CD4-positive, alpha-beta memory T cell (primary cell): ENCODE results near the gene EPHA2. TPM values are rescaled to one million over a fixed set of nuclear protein-coding genes. Genes with fewer than 3 reads are reported as not detected.

Experiments
- CTCF ChIA-PET: fragments of 350-600 bp; sonication (Branson Sonifier 250); formaldehyde crosslinking; loops from one replicate; lab custom pipeline; 2021; ENCODE audit warnings: inconsistent platforms; ENCODE audit not compliant: partially characterized antibody; lab: Charles Lee
- POLR2A ChIA-PET: fragments of 350-600 bp; sonication (Branson Sonifier 250); formaldehyde crosslinking; loops from one replicate; lab custom pipeline; 2021; ENCODE audit not compliant: partially characterized antibody; lab: Charles Lee
- DNase-seq, 5 donors: peaks; one replicate each; pipeline versions ENCODE4 v3.0.0 to v3.0.0-alpha.2; 2020 to 2022; ENCODE audit warnings: mixed read lengths in 1 of 5
- H3K27ac ChIP-seq: one replicate; pipeline ENCODE4 v1.7.0; 2013; ENCODE audit warnings: low read depth, low read length
- H3K27me3 ChIP-seq: 2 replicates; pipeline ENCODE4 v1.7.0; 2013; ENCODE audit warnings: mild to moderate bottlenecking, low read length, moderate library complexity; ENCODE audit not compliant: insufficient read depth
- H3K36me3 ChIP-seq: 2 replicates; pipeline ENCODE4 v1.7.0; 2013; ENCODE audit warnings: mild to moderate bottlenecking, low read length, moderate library complexity; ENCODE audit not compliant: insufficient read depth
- H3K4me1 ChIP-seq: 2 replicates; pipeline ENCODE4 v1.7.0; 2013; ENCODE audit warnings: mild to moderate bottlenecking, low read length, moderate library complexity; ENCODE audit not compliant: insufficient read depth
- H3K4me3 ChIP-seq, 2 donors: one replicate each; pipeline ENCODE4 v1.7.0; 2013; ENCODE audit warnings: low read length in 2 of 2, mild to moderate bottlenecking in 1 of 2
- H3K9me3 ChIP-seq, 2 donors: one replicate each; pipeline ENCODE4 v1.7.0; 2013; ENCODE audit warnings: low read length in 2 of 2, control low read depth in 1 of 2; ENCODE audit not compliant: control insufficient read depth in 1 of 2
- H3K27ac Mint-ChIP-seq, 7 donors: one replicate each; pipeline ENCODE4 v1.8.0; 2020 to 2021; ENCODE audit warnings: mixed read lengths in 7 of 7, mild to moderate bottlenecking in 6 of 7, inconsistent platforms in 3 of 7, moderate library complexity in 3 of 7
- H3K27me3 Mint-ChIP-seq, 2 donors: one replicate each; pipeline ENCODE4 v1.8.0; 2020 to 2021; ENCODE audit warnings: mixed read lengths in 2 of 2
- H3K36me3 Mint-ChIP-seq, 2 donors: one replicate each; pipeline ENCODE4 v1.8.0; 2020 to 2021; ENCODE audit warnings: mixed read lengths in 2 of 2, inconsistent platforms in 1 of 2, mild to moderate bottlenecking in 1 of 2
- H3K4me1 Mint-ChIP-seq, 4 donors: one replicate each; pipeline ENCODE4 v1.8.0; 2020 to 2021; ENCODE audit warnings: mixed read lengths in 4 of 4, mild to moderate bottlenecking in 1 of 4
- H3K4me3 Mint-ChIP-seq, 8 donors: one replicate each; pipeline ENCODE4 v1.8.0; 2020 to 2021; ENCODE audit warnings: mixed read lengths in 8 of 8, mild to moderate bottlenecking in 7 of 8, moderate library complexity in 6 of 8, inconsistent platforms in 3 of 8
- H3K9me3 Mint-ChIP-seq, 8 donors: one replicate each; pipeline ENCODE4 v1.8.0; 2020 to 2021; ENCODE audit warnings: mixed read lengths in 8 of 8, mild to moderate bottlenecking in 5 of 8, inconsistent platforms in 3 of 8, moderate library complexity in 1 of 8
- intact Hi-C: fragments of 100-400 bp; cut with micrococcal nuclease; formaldehyde crosslinking; loops from one replicate; pipeline ENCODE4 v1.15.1; 2023
- polyA plus RNA-seq, 2 donors: library from polyadenylated mRNA; unstranded; fragments of 300-500 nt; fragmentation: Illumina TruSeq; gene quantifications; one replicate each; pipeline ENCODE4 v1.2.3, GENCODE V29; 2021
- total RNA-seq, 2 experiments: library from RNA; stranded (reverse); gene quantifications; one replicate each; pipeline ENCODE4 v1.2.3, GENCODE V29; 2021

EPHA2 gene
- total and polyA plus RNA-seq, 4 experiments from 2014 or later = not detected

GRCh38 chr1:16176653-16177052 lies 20.8 kb upstream of the EPHA2 start:
- H3K4me3 ChIP-seq = no peak overlapping the region
- H3K36me3 Mint-ChIP-seq = no peaks in the 10 kb centered on the region
- H3K9me3 Mint-ChIP-seq = no peaks in the 10 kb centered on the region
- no peak overlapping the region for H3K27ac ChIP-seq
- no peak overlapping the region for H3K4me3 Mint-ChIP-seq
- CTCF ChIA-PET = no interaction called here
- POLR2A ChIA-PET = no interaction called here
- intact Hi-C loops = no loop called here
- no peaks in the 10 kb centered on the region for H3K27me3 ChIP-seq
- H3K36me3 ChIP-seq = no peaks in the 10 kb centered on the region
- H3K27me3 Mint-ChIP-seq = no peaks in the 10 kb centered on the region
- no peak for DNase-seq
- H3K27ac Mint-ChIP-seq = no peak overlapping the region
- H3K4me1 Mint-ChIP-seq = no peaks in the 10 kb centered on the region
- H3K4me1 ChIP-seq = no peaks in the 10 kb centered on the region
- H3K9me3 ChIP-seq = no peaks in the 10 kb centered on the region

- no peaks in the 10 kb centered on the region for H3K27me3 ChIP-seq
- H3K4me3 ChIP-seq = no peak overlapping the region
- intact Hi-C loops = no loop called here
- Mint-ChIP-seq H3K36me3 (no peaks in the 10 kb centered on the region), H3K4me3 (no peak overlapping the region), H3K27ac (peak overlapping the region in 1 of 7 donors; percentile 57), H3K27me3 (peaks cover 0 to 2% of the 10 kb centered on the region in 2 donors), H3K9me3 (no peaks in the 10 kb centered on the region), H3K4me1 (no peaks in the 10 kb centered on the region)
- DNase-seq = no peak
- no peaks in the 10 kb centered on the region for H3K4me1 ChIP-seq
- H3K36me3 ChIP-seq = no peaks in the 10 kb centered on the region
- H3K9me3 ChIP-seq = no peaks in the 10 kb centered on the region
- no peak overlapping the region for H3K27ac ChIP-seq
- POLR2A ChIA-PET = no interaction called here
- CTCF ChIA-PET = interaction anchor here (1.8 kb wide), 1 partner anchor 97 kb away, joined by 5 read pairs; no protein-coding TSS in a partner anchor
Observed at GRCh38 chr1:16175610-16176553, 20.0 kb upstream of the EPHA2 start.

GRCh38 chr1:16174886-16175598 lies 19.2 kb upstream of the EPHA2 start:
- intact Hi-C loops = no loop called here
- Histone ChIP-seq H3K4me3 (no peak overlapping the region), H3K9me3 (no peaks in the 10 kb centered on the region), H3K4me1 (no peaks in the 10 kb centered on the region), H3K27ac (no peak overlapping the region), H3K27me3 (no peaks in the 10 kb centered on the region), H3K36me3 (no peaks in the 10 kb centered on the region)
- H3K27ac Mint-ChIP-seq = peak overlapping the region in 1 of 7 donors; percentile 59
- ChIA-PET CTCF (interaction anchor here (1.8 kb wide), 1 partner anchor 96 kb away, joined by 5 read pairs; no protein-coding TSS in a partner anchor), POLR2A (interaction anchor here (0.7 kb wide), 1 partner anchor 27 kb away, joined by 3 read pairs; no protein-coding TSS in a partner anchor)
- H3K4me1 Mint-ChIP-seq = peaks cover 0 to 4% (median 0%) of the 10 kb centered on the region in 4 donors
- DNase-seq = no peak
- H3K9me3 Mint-ChIP-seq = no peaks in the 10 kb centered on the region
- no peak overlapping the region for H3K4me3 Mint-ChIP-seq
- H3K27me3 Mint-ChIP-seq = peaks cover 0 to 2% of the 10 kb centered on the region in 2 donors
- H3K36me3 Mint-ChIP-seq = no peaks in the 10 kb centered on the region

- POLR2A ChIA-PET = interaction anchor here (0.7 kb wide), 1 partner anchor 27 kb away, joined by 3 read pairs; no protein-coding TSS in a partner anchor
- H3K9me3 Mint-ChIP-seq = no peaks in the 10 kb centered on the region
- Histone ChIP-seq H3K4me1 (peaks cover 2% of the 10 kb centered on the region), H3K27ac (no peak overlapping the region), H3K36me3 (no peaks in the 10 kb centered on the region), H3K27me3 (no peaks in the 10 kb centered on the region), H3K4me3 (no peak overlapping the region), H3K9me3 (no peaks in the 10 kb centered on the region)
- H3K27ac Mint-ChIP-seq = peak overlapping the region in 1 of 7 donors; percentile 59
- H3K36me3 Mint-ChIP-seq = no peaks in the 10 kb centered on the region
- peaks cover 0 to 10% (median 3%) of the 10 kb centered on the region in 4 donors for H3K4me1 Mint-ChIP-seq
- no peak for DNase-seq
- intact Hi-C loops = no loop called here
- H3K4me3 Mint-ChIP-seq = no peak overlapping the region
- CTCF ChIA-PET = interaction anchor here (1.8 kb wide), 1 partner anchor 95 kb away, joined by 5 read pairs; no protein-coding TSS in a partner anchor
- H3K27me3 Mint-ChIP-seq = peaks cover 0 to 2% of the 10 kb centered on the region in 2 donors
Observed at GRCh38 chr1:16174261-16174868, 18.5 kb upstream of the EPHA2 start.

- Histone ChIP-seq H3K27me3 (no peaks in the 10 kb centered on the region), H3K4me1 (peaks cover 9% of the 10 kb centered on the region), H3K4me3 (no peak overlapping the region), H3K9me3 (no peaks in the 10 kb centered on the region), H3K27ac (no peak overlapping the region), H3K36me3 (no peaks in the 10 kb centered on the region)
- no peak for DNase-seq
- Mint-ChIP-seq H3K4me3 (no peak overlapping the region), H3K36me3 (no peaks in the 10 kb centered on the region), H3K4me1 (peaks cover 5 to 17% (median 9%) of the 10 kb centered on the region in 4 donors), H3K27me3 (peaks cover 0 to 2% of the 10 kb centered on the region in 2 donors), H3K9me3 (no peaks in the 10 kb centered on the region), H3K27ac (no peak overlapping the region)
- POLR2A ChIA-PET = no interaction called here
- CTCF ChIA-PET = interaction anchor here (1.8 kb wide), 1 partner anchor 94 kb away, joined by 5 read pairs; no protein-coding TSS in a partner anchor
- intact Hi-C loops = no loop called here
Observed at GRCh38 chr1:16173447-16174260, 17.8 kb upstream of the EPHA2 start.

DNA sequence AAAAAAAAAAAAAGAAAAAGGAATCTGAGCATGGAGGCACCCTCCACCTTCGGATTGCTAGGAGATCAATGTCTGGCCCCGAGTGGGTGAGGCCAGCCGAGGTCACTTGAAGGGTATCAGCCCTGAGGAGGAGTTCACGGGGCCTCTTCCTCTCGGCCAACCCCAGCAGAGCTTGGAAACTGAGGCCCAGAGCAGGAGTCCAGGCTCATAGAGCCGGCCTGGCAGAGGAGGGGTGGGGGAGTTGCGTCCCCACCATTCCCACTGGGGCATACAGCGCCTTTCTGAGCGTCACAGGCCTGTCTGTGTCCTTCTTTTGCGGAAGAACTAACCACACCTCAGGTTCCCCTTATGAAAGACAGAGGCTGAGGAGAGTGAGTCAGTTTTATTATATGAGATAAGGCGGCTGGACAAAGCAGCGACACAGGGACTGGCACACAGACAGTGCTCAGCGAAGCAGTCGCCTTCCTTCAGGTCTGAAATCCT lies 17.1 kb upstream of the EPHA2 start:
- Mint-ChIP-seq H3K4me3 (no peak overlapping the region), H3K4me1 (peaks cover 8 to 24% (median 14%) of the 10 kb centered on the region in 4 donors), H3K9me3 (no peaks in the 10 kb centered on the region), H3K36me3 (no peaks in the 10 kb centered on the region), H3K27ac (no peak overlapping the region), H3K27me3 (peaks cover 0 to 2% of the 10 kb centered on the region in 2 donors)
- Histone ChIP-seq H3K9me3 (no peaks in the 10 kb centered on the region), H3K27ac (no peak overlapping the region), H3K36me3 (no peaks in the 10 kb centered on the region), H3K4me3 (no peak overlapping the region), H3K4me1 (peaks cover 15% of the 10 kb centered on the region), H3K27me3 (no peaks in the 10 kb centered on the region)
- ChIA-PET CTCF (no interaction called here), POLR2A (no interaction called here)
- DNase-seq = no peak
- intact Hi-C loops = no loop called here
